Natural killer cell (primary cell): Measurements from ENCODE around the gene CHN1. TPM values are rescaled to one million over a fixed set of nuclear protein-coding genes. Genes with fewer than 3 reads are reported as not detected.

Experiments
- ATAC-seq, 3 donors: fragments of 150-1000 bp in 2 of 3; fragments of 200-7000 bp in 1 of 3; cut with Tn5 transposase; 1 replicate in 1 of 3; 2 replicates in 2 of 3; pipeline ENCODE4 v1.10.0; 2021; ENCODE audit warnings: mild to moderate bottlenecking in 2 of 3, moderate library complexity in 2 of 3
- DNase-seq, 2 donors: peaks; one replicate each; pipeline versions ENCODE4 v3.0.0 to v3.0.0-alpha.2; 2013 to 2021; ENCODE audit warnings: mixed read lengths in 1 of 2
- H3K27ac ChIP-seq: one replicate; pipeline ENCODE4 v1.5.1; 2013; ENCODE audit warnings: mild to moderate bottlenecking, low read length
- H3K27me3 ChIP-seq: one replicate; pipeline ENCODE4 v1.6.1; 2013; ENCODE audit warnings: low read length; ENCODE audit not compliant: control insufficient read depth, insufficient read depth
- H3K36me3 ChIP-seq: one replicate; pipeline ENCODE4 v1.6.1; 2013; ENCODE audit warnings: low read length; ENCODE audit not compliant: control insufficient read depth, insufficient read depth
- H3K4me1 ChIP-seq: one replicate; pipeline ENCODE4 v1.6.1; 2013; ENCODE audit warnings: low read length; ENCODE audit not compliant: control insufficient read depth, insufficient read depth
- H3K4me3 ChIP-seq: one replicate; pipeline ENCODE4 v1.5.1; 2013; ENCODE audit warnings: low read length
- H3K9me3 ChIP-seq: one replicate; pipeline ENCODE4 v1.6.1; 2013; ENCODE audit warnings: low read length; ENCODE audit not compliant: control insufficient read depth, insufficient read depth
- H3K27ac Mint-ChIP-seq, 2 donors: one replicate each; pipeline ENCODE4 v1.8.0; 2022; ENCODE audit warnings: mild to moderate bottlenecking in 2 of 2, mixed read lengths in 2 of 2, moderate library complexity in 1 of 2
- H3K27me3 Mint-ChIP-seq, 2 donors: one replicate each; pipeline ENCODE4 v1.8.0; 2022; ENCODE audit warnings: low read depth in 2 of 2, mixed read lengths in 2 of 2
- H3K36me3 Mint-ChIP-seq: one replicate; pipeline ENCODE4 v1.8.0; 2022; ENCODE audit warnings: mixed read lengths
- H3K4me1 Mint-ChIP-seq, 2 donors: one replicate each; pipeline ENCODE4 v1.8.0; 2022; ENCODE audit warnings: mixed read lengths in 2 of 2
- H3K4me3 Mint-ChIP-seq: one replicate; pipeline ENCODE4 v1.8.0; 2022; ENCODE audit warnings: mild to moderate bottlenecking, moderate library complexity, mixed read lengths
- H3K9me3 Mint-ChIP-seq, 2 donors: one replicate each; pipeline ENCODE4 v1.8.0; 2022; ENCODE audit warnings: mixed read lengths in 2 of 2
- CTCF ChIP-seq: fragments of 200-600 bp; IDR thresholded peaks from one replicate; pipeline ENCODE4 v1.8.0; 2022; ENCODE audit warnings: antibody characterized with exemption
- WGBS: methylation state at CpG from one replicate; pipeline ENCODE4 v1.1.7; 2013; ENCODE audit warnings: missing lambda C conversion rate; ENCODE audit not compliant: insufficient coverage; 5-methylcytosine and 5-hydroxymethylcytosine counted together
- intact Hi-C: fragments of 100-400 bp; cut with micrococcal nuclease; formaldehyde crosslinking; loops from one replicate; pipeline ENCODE4 v1.14.2; 2022
- total RNA-seq, 4 donors: library from RNA; stranded (reverse); fragments of 120-200 nt in 1 of 4; gene quantifications; one replicate each; pipeline versions ENCODE4 v1.2.3 to v1.2.4, GENCODE V29; 2013 to 2022

The CHN1 gene
- total RNA-seq, 3 donors from 2014 or later (not counting 1 experiment from before 2014, with no cell fraction given): 0.80 to 1.7 (median 0.88) TPM

- H3K9me3 Mint-ChIP-seq: no peaks in the 10 kb centered on the region
- no peaks in the 10 kb centered on the region for H3K36me3 Mint-ChIP-seq
- Histone ChIP-seq H3K4me1 (peaks cover 10% of the 10 kb centered on the region), H3K9me3 (no peaks in the 10 kb centered on the region), H3K27me3 (no peaks in the 10 kb centered on the region), H3K36me3 (no peaks in the 10 kb centered on the region), H3K4me3 (no peak overlapping the region), H3K27ac (no peak overlapping the region)
- intact Hi-C loops: no loop called here
- H3K4me1 Mint-ChIP-seq: peaks cover 0 to 3% of the 10 kb centered on the region in 2 donors
- H3K27me3 Mint-ChIP-seq: peaks cover 2 to 12% of the 10 kb centered on the region in 2 donors
- no peak for TF ChIP-seq CTCF
- no peak overlapping the region for H3K4me3 Mint-ChIP-seq
- DNase-seq (no peak), ATAC-seq (no peak)
- no peak overlapping the region for H3K27ac Mint-ChIP-seq
- 93% methylated on average over 3 of the region's 5 CpGs for WGBS
These were observed 232.7 kb downstream of the CHN1 start for GRCh38 chr2:174772472-174772801.

GRCh38 chr2:174771631-174772471 lies 233.3 kb downstream of the CHN1 start:
- Histone ChIP-seq H3K27me3 (no peaks in the 10 kb centered on the region), H3K27ac (no peak overlapping the region), H3K9me3 (no peaks in the 10 kb centered on the region), H3K36me3 (no peaks in the 10 kb centered on the region), H3K4me1 (peaks cover 7% of the 10 kb centered on the region), H3K4me3 (no peak overlapping the region)
- TF ChIP-seq CTCF: no peak
- WGBS: 51% methylated on average over 14 of the region's 14 CpGs
- intact Hi-C loops: no loop called here
- Mint-ChIP-seq H3K27me3 (peaks cover 2 to 14% of the 10 kb centered on the region in 2 donors), H3K4me1 (no peaks in the 10 kb centered on the region), H3K9me3 (no peaks in the 10 kb centered on the region), H3K27ac (no peak overlapping the region), H3K36me3 (no peaks in the 10 kb centered on the region), H3K4me3 (no peak overlapping the region)
- DNase-seq (peak in 1 of 2 donors; percentile 61), ATAC-seq (peak; percentile 57 to 68 (median 61))

- H3K27me3 Mint-ChIP-seq: peaks cover 5 to 16% of the 10 kb centered on the region in 2 donors
- 95% methylated on average over 2 of the region's 3 CpGs for WGBS
- intact Hi-C loops: no loop called here
These were observed 234.0 kb downstream of the CHN1 start for GRCh38 chr2:174771136-174771535.

More at GRCh38 chr2:174771136-174771535, 234.0 kb downstream of the CHN1 start:
- Mint-ChIP-seq H3K4me3 (no peak overlapping the region), H3K27ac (no peak overlapping the region), H3K4me1 (no peaks in the 10 kb centered on the region), H3K9me3 (no peaks in the 10 kb centered on the region), H3K36me3 (no peaks in the 10 kb centered on the region)
- no peaks in the 10 kb centered on the region for H3K9me3 ChIP-seq
- no peak for TF ChIP-seq CTCF
- peaks cover 7% of the 10 kb centered on the region for H3K4me1 ChIP-seq
- no peak for DNase-seq
- H3K36me3 ChIP-seq: no peaks in the 10 kb centered on the region
- no peak overlapping the region for H3K27ac ChIP-seq
- ATAC-seq: no peak
- H3K27me3 ChIP-seq: no peaks in the 10 kb centered on the region
- no peak overlapping the region for H3K4me3 ChIP-seq
